H1 (cell line): ENCODE data around the gene ORAI3. TPM values are rescaled to one million over a fixed set of nuclear protein-coding genes. Genes with fewer than 3 reads are reported as not detected.

ENCODE experiments used
- CTCF ChIA-PET: fragments of 300-600 bp; sonication (Branson Sonifier 250); formaldehyde crosslinking; loops from one replicate; lab custom pipeline; 2021; ENCODE audit not compliant: partially characterized antibody; lab: Charles Lee
- POLR2A ChIA-PET: fragments of 300-600 bp; sonication (Branson Sonifier 250); formaldehyde crosslinking; loops from one replicate; lab custom pipeline; 2021; ENCODE audit warnings: inconsistent platforms; ENCODE audit not compliant: partially characterized antibody; lab: Charles Lee
- DNase-seq, 2 experiments: peaks; one replicate each; pipeline versions ENCODE4 v3.0.0 to v3.0.0-alpha.2; 2010 to 2022; ENCODE audit warnings: low spot score in 2 of 2, low read depth in 1 of 2, mixed read lengths in 1 of 2
- FAIRE-seq: peaks from 2 replicates; lab custom pipeline; 2011; peaks lifted over from hg19 to GRCh38; lab: Jason Lieb, UNC
- H2AFZ ChIP-seq: 2 replicates; pipeline ENCODE4 v1.8.1; 2012; ENCODE audit warnings: low read length, inconsistent platforms
- H2AK5ac ChIP-seq: 2 replicates; pipeline ENCODE4 v1.6.1; 2013; ENCODE audit warnings: low read depth, low read length
- H2BK120ac ChIP-seq: replicated peaks from 2 replicates; pipeline ENCODE3; 2013; ENCODE audit warnings: low read depth, low read length, inconsistent platforms
- H2BK12ac ChIP-seq: 2 replicates; pipeline ENCODE4 v1.6.1; 2013; ENCODE audit warnings: low read depth, low read length
- H2BK15ac ChIP-seq: 2 replicates; pipeline ENCODE4 v1.6.1; 2013; ENCODE audit warnings: low read length
- H2BK20ac ChIP-seq: 2 replicates; pipeline ENCODE4 v1.6.1; 2013; ENCODE audit warnings: low read length
- H2BK5ac ChIP-seq: 2 replicates; pipeline ENCODE4 v1.6.1; 2013; ENCODE audit warnings: low read depth, low read length
- H3K14ac ChIP-seq: 2 replicates; pipeline ENCODE4 v1.6.1; 2013; ENCODE audit warnings: inconsistent platforms; ENCODE audit not compliant: insufficient read length
- H3K18ac ChIP-seq: 2 replicates; pipeline ENCODE4 v1.6.1; 2013; ENCODE audit warnings: low read length; ENCODE audit errors: extremely low read depth
- H3K23ac ChIP-seq: 2 replicates; pipeline ENCODE4 v1.6.1; 2013; ENCODE audit warnings: inconsistent platforms; ENCODE audit not compliant: insufficient read length
- H3K23me2 ChIP-seq: 2 replicates; pipeline ENCODE4 v1.6.1; 2013; ENCODE audit warnings: low read depth, low read length
- H3K27ac ChIP-seq: 2 replicates; pipeline ENCODE4 v1.6.1; 2011; ENCODE audit warnings: low read depth, low read length, inconsistent platforms
- H3K27me3 ChIP-seq, 4 experiments: replicated peaks in 1 of 4; 1 replicate in 1 of 4; 2 replicates in 3 of 4; pipeline versions ENCODE4 v1.6.1 to v1.8.1; 2011 to 2013; ENCODE audit warnings: low read length in 3 of 4, mild to moderate bottlenecking in 3 of 4, inconsistent platforms in 2 of 4, mixed read lengths in 2 of 4, moderate library complexity in 1 of 4; ENCODE audit not compliant: control insufficient read depth in 3 of 4, insufficient read depth in 3 of 4; ENCODE audit errors: extremely low read depth in 1 of 4
- H3K36me3 ChIP-seq, 4 experiments: 2 replicates each; pipeline versions ENCODE4 v1.6.1 to v1.8.1; 2011 to 2013; ENCODE audit warnings: mild to moderate bottlenecking in 4 of 4, low read length in 3 of 4, moderate library complexity in 2 of 4, control low read depth in 1 of 4, inconsistent platforms in 1 of 4; ENCODE audit not compliant: insufficient read depth in 4 of 4, control insufficient read depth in 2 of 4
- H3K4ac ChIP-seq: replicated peaks from 2 replicates; pipeline ENCODE3; 2013; ENCODE audit warnings: low read length, low read depth, mixed read lengths, inconsistent platforms; ENCODE audit not compliant: insufficient read length
- H3K4me1 ChIP-seq, 4 experiments: replicated peaks in 1 of 4; 1 replicate in 1 of 4; 2 replicates in 3 of 4; pipeline versions ENCODE4 v1.6.1 to v1.8.1; 2011 to 2013; ENCODE audit warnings: low read length in 3 of 4, inconsistent platforms in 2 of 4, mixed read lengths in 1 of 4; ENCODE audit not compliant: insufficient read depth in 4 of 4, control insufficient read depth in 3 of 4
- H3K4me2 ChIP-seq, 2 experiments: 2 replicates each; pipeline versions ENCODE4 v1.6.1 to v1.8.1; 2011 to 2013; ENCODE audit warnings: low read depth in 2 of 2, low read length in 2 of 2, control low read depth in 1 of 2, inconsistent platforms in 1 of 2, mild to moderate bottlenecking in 1 of 2; ENCODE audit not compliant: insufficient read depth in 1 of 2
- H3K4me3 ChIP-seq, 4 experiments: fragments of 200-600, 300-600 bp in 1 of 4; sonication (generic), shearing (Covaris generic), sonication (Bioruptor Twin) in 1 of 4; 2 replicates each; pipeline versions ENCODE4 v1.5.1 to v1.8.1; 2011 to 2016; ENCODE audit warnings: low read length in 4 of 4, low read depth in 3 of 4, control low read depth in 2 of 4, inconsistent platforms in 2 of 4, mild to moderate bottlenecking in 2 of 4, mixed read lengths in 1 of 4, moderate library complexity in 1 of 4; ENCODE audit not compliant: insufficient read depth in 2 of 4; ENCODE audit errors: extremely low read depth in 1 of 4
- H3K56ac ChIP-seq: replicated peaks from 2 replicates; pipeline ENCODE3; 2013; ENCODE audit warnings: low read depth, mild to moderate bottlenecking, mixed read lengths, low read length, inconsistent platforms; ENCODE audit not compliant: insufficient read length
- H3K79me1 ChIP-seq: 2 replicates; pipeline ENCODE4 v1.6.1; 2013; ENCODE audit warnings: low read depth, low read length, control low read depth
- H3K79me2 ChIP-seq, 2 experiments: 2 replicates each; pipeline versions ENCODE4 v1.6.1 to v1.8.1; 2012 to 2013; ENCODE audit warnings: low read length in 2 of 2, mild to moderate bottlenecking in 2 of 2, inconsistent platforms in 1 of 2; ENCODE audit not compliant: insufficient read depth in 2 of 2, control insufficient read depth in 1 of 2
- H3K9ac ChIP-seq, 4 experiments: replicated peaks in 1 of 4; 1 replicate in 1 of 4; 2 replicates in 3 of 4; pipeline versions ENCODE4 v1.6.1 to v1.8.1; 2011 to 2013; ENCODE audit warnings: low read depth in 3 of 4, low read length in 3 of 4, control low read depth in 2 of 4, mild to moderate bottlenecking in 2 of 4, moderate library complexity in 2 of 4, inconsistent platforms in 1 of 4; ENCODE audit errors: extremely low read depth in 1 of 4
- H3K9me3 ChIP-seq, 2 experiments: 2 replicates each; pipeline versions ENCODE4 v1.6.1 to v1.8.1; 2012 to 2013; ENCODE audit warnings: mild to moderate bottlenecking in 2 of 2, moderate library complexity in 2 of 2, control low read depth in 1 of 2, inconsistent platforms in 1 of 2, low read depth in 1 of 2, low read length in 1 of 2, mixed read lengths in 1 of 2; ENCODE audit not compliant: insufficient read depth in 2 of 2
- H4K20me1 ChIP-seq, 2 experiments: replicated peaks in 1 of 2; 2 replicates each; pipeline versions ENCODE3 to v1.8.1; 2011 to 2013; ENCODE audit warnings: inconsistent platforms in 2 of 2, low read length in 2 of 2, mild to moderate bottlenecking in 1 of 2; ENCODE audit not compliant: insufficient read depth in 2 of 2, control insufficient read depth in 1 of 2
- H4K5ac ChIP-seq: 2 replicates; pipeline ENCODE4 v1.6.1; 2013; ENCODE audit warnings: low read length, low read depth, mixed read lengths, inconsistent platforms; ENCODE audit not compliant: insufficient read length
- H4K8ac ChIP-seq: 2 replicates; pipeline ENCODE4 v1.8.0; 2013; ENCODE audit warnings: mild to moderate bottlenecking, moderate library complexity, low read length, inconsistent platforms; ENCODE audit not compliant: insufficient read depth; ENCODE audit errors: extremely low read depth
- H4K91ac ChIP-seq: replicated peaks from 2 replicates; pipeline ENCODE3; 2013; ENCODE audit warnings: low read length, mixed read lengths, inconsistent platforms; ENCODE audit not compliant: insufficient read length
- CHD2 ChIP-seq: IDR thresholded peaks from 2 replicates; pipeline ENCODE4 v1.6.1; 2012; ENCODE audit warnings: low read length, improper control_type of control experiment
- WGBS, 2 experiments: shearing (Covaris generic) in 1 of 2; methylation state at CpG; one replicate each; pipeline versions ENCODE4 v1.1.6 to v1.1.7; 2013 to 2015; ENCODE audit warnings: low lambda C conversion rate in 2 of 2, mixed read lengths in 2 of 2, inconsistent platforms in 1 of 2, low coverage in 1 of 2, missing lambda C conversion rate in 1 of 2; ENCODE audit not compliant: insufficient replicate concordance in 2 of 2, insufficient coverage in 1 of 2, insufficient read length in 1 of 2; ENCODE audit errors: extremely low coverage in 1 of 2, missing lambda C conversion rate in 1 of 2; 5-methylcytosine and 5-hydroxymethylcytosine counted together
- polyA plus RNA-seq, 7 experiments: library from polyadenylated mRNA; depleted of rRNA in 3 of 7; stranded (reverse) in 5 of 7; unstranded in 2 of 7; fragments of >200 nt in 5 of 7; fragments of 200-250 nt in 2 of 7; gene quantifications; 1 replicate in 5 of 7; 2 replicates in 1 of 7; 4 replicates in 1 of 7; pipeline versions ENCODE4 v1.2.1 to v1.2.3, GENCODE V29; 2011 to 2013; ENCODE audit warnings: missing spikeins in 2 of 7, mixed read lengths in 2 of 7
- total RNA-seq: library from RNA; stranded (reverse); fragmentation: NEBNext Ultra II Directional; extraction: Animal tissue kit (Norgen Biotek cat#: 25700); gene quantifications from 2 replicates; pipeline ENCODE4 v1.2.1, GENCODE V29; 2021

The ORAI3 gene
- total and polyA plus RNA-seq, 2 of the 8 experiments (the other 6 are each of a cell fraction or from before 2014, with no cell fraction given): 8.7 to 24.5 TPM

DNA sequence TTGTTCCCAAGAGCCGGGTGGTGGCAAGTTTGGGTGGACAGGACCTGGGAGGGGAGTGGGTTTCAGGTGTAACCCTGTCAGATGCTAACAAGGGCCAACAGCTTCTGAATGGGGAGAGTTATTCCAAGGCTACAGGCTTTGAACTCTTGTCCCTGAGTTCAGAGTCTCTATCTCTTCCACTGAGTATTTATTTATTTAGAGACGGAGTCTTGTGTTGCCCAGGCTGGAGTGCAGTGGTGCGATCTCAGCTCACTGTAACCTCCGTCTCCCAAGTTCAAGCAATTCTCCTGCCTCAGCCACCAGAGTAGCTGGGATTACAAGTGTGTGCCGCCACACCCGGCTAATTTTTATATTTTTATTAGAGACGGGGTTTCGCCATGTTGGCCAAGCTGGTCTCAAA lies 6.1 kb downstream of the ORAI3 start:
- H3K23me2 ChIP-seq: peaks cover under 1% of the 10 kb centered on the region
- ChIA-PET CTCF (interaction anchor here (1.2 to 4.1 kb wide), 6 partner anchors 13 to 87 kb away, joined by 3 to 39 read pairs (median 8); partner anchors contain the start of gene HSD3B7), POLR2A (interaction anchor here (0.7 to 3.3 kb wide), 8 partner anchors 11 to 166 kb away, joined by 3 to 26 read pairs (median 3); no protein-coding TSS in a partner anchor)
- no peaks in the 10 kb centered on the region for H3K9me3 ChIP-seq
- H3K4me3 ChIP-seq: no peak overlapping the region
- H3K9ac ChIP-seq: no peak overlapping the region
- peaks cover 4% of the 10 kb centered on the region for H3K79me1 ChIP-seq
- peaks cover 9 to 15% of the 10 kb centered on the region in 2 experiments for H4K20me1 ChIP-seq
- no peak overlapping the region for H4K5ac ChIP-seq
- H2BK12ac ChIP-seq: no peak overlapping the region
- peaks cover 7 to 11% (median 9%) of the 10 kb centered on the region in 4 experiments for H3K36me3 ChIP-seq
- WGBS, 2 experiments: 90% methylated on average over 8 of the region's 8 CpGs; no CpG with 5 or more reads in 1 of the 2 experiments
- no peak overlapping the region for H4K8ac ChIP-seq
- no peak overlapping the region for H3K23ac ChIP-seq
- no peak overlapping the region for H2BK15ac ChIP-seq
- H3K79me2 ChIP-seq: peaks cover 0 to 15% of the 10 kb centered on the region in 2 experiments; a peak in 3 of 4 replicates
- no peak overlapping the region for H3K27ac ChIP-seq
- FAIRE-seq: no peak
- H3K14ac ChIP-seq: no peak overlapping the region
- no peak overlapping the region for H3K4me2 ChIP-seq
- H2BK5ac ChIP-seq: no peak overlapping the region
- no peak overlapping the region for H3K4ac ChIP-seq
- H4K91ac ChIP-seq: no peak overlapping the region
- H3K56ac ChIP-seq: no peak overlapping the region
- H2AK5ac ChIP-seq: no peak overlapping the region
- peaks cover 0 to 16% (median 7%) of the 10 kb centered on the region in 4 experiments; a peak in 5 of 7 replicates for H3K4me1 ChIP-seq
- no peaks in the 10 kb centered on the region for H3K27me3 ChIP-seq
- no peak overlapping the region for H2AFZ ChIP-seq
- H2BK120ac ChIP-seq: no peak overlapping the region
- H3K18ac ChIP-seq: no peak overlapping the region
- DNase-seq: no peak
- H2BK20ac ChIP-seq: no peak overlapping the region
- TF ChIP-seq CHD2: no peak
